ENCODE data around the gene NOSTRIN.
A peak's percentile ranks its signal among the peaks of the same experiment; 100 is the strongest.
"Not testable (repeated sequence)": the region's sequence is repeated elsewhere in the genome, so short reads cannot be mapped to it uniquely, and the experiment has no call there.

Gene NOSTRIN

GRCh38 chr2:168801961-168802858 is at the start of gene NOSTRIN:
TSS of gene NOSTRIN (plus strand) at chr2:168802637. CDS start at chr2:168802647, 10 bp downstream.
- no peak for DNase-seq

- DNase-seq, result no peak
These were observed 48.6 kb upstream of the NOSTRIN start for GRCh38 chr2:168753765-168754329.

- no peak for DNase-seq
These were observed 45.2 kb upstream of the NOSTRIN start for GRCh38 chr2:168757223-168757622.

GRCh38 chr2:168758970-168759820 is 43.2 kb upstream of the NOSTRIN start:
- peak; percentile 9 for DNase-seq

- DNase-seq, result no peak
These were observed 37.0 kb upstream of the NOSTRIN start for GRCh38 chr2:168765401-168765800.

DNA sequence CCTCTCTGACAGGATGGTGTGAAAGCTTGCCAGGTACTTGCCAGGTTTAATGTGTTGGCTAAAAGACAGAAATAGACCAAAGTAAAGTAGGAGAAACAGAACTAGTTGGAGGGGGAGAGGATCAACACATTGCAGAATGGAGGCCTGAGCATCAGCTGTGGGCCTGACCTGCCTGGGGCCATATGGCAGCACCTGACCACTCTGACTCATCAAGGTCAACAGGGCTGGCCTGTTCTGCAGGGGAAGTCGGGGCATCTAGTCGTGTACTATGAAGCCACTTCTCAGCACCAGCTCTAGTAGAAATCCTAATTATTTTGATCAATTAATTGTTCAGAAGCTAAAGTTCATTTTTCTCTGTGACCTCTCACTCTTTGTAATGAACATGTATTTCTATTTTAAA is 35.8 kb upstream of the NOSTRIN start:
- DNase-seq, result no peak

DNA sequence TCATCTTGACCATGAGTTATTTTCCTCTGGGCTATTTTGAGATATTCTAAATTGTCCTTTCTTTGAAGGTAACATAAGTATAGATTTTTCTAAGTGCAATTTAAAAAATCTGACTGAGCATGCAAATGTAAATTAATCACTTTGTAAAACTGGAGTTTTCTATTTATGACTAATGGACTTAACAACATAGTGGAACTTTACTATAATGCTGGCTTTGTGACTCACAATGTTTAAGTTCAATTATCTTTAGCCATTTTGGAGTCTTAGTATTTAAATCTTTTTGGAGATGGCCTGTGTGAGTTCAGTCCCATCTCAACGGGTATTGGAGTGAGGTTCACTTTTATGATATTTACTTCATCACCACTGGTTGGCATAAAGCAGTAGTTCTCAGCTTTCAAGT is 35.2 kb upstream of the NOSTRIN start:
- no peak for DNase-seq

DNA sequence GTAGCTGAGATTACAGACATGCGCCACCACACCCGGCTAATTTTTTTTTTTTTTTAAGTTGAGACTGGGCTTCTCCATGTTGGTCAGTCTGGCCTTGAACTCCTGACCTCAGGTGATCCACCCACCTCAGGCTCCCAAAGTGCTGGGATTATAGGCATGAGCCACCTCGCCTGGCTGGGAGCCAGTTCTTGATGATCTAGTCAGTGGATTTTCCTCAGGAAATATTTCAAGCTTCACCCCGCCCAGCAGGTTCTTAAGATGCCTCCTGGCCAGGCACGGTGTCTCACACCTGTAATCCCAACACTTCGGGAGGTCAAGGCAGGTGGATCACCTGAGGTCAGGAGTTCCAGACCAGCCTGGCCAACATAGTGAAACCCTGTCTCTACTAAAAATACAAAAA is 34.1 kb upstream of the NOSTRIN start:
- not testable (repeated sequence) for DNase-seq

DNA sequence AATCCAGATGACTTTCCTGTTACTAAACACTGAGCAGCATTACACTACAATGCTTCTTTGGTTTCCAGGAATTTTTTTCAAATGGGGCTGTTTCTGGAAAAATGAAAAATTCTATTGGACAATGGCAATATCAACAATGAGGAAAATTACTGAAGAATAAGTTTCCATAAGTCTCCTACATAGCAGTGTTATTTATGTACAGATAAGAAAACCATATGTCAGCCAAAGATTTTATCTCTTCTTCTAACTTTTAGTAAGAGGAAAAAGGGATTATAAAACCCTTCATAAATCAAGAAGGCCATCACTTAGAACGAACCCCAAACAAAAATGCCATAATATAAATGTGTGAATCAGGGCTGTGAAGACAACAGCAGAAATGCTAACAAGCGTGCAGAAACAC is 31.6 kb upstream of the NOSTRIN start:
- no peak for DNase-seq

- no peak for DNase-seq
These were observed 29.7 kb upstream of the NOSTRIN start for GRCh38 chr2:168772704-168773103.

GRCh38 chr2:168773128-168773527 is 29.3 kb upstream of the NOSTRIN start:
- DNase-seq, result no peak

- DNase-seq, result peak; percentile 16
These were observed 28.5 kb upstream of the NOSTRIN start for GRCh38 chr2:168773719-168774521.

DNA sequence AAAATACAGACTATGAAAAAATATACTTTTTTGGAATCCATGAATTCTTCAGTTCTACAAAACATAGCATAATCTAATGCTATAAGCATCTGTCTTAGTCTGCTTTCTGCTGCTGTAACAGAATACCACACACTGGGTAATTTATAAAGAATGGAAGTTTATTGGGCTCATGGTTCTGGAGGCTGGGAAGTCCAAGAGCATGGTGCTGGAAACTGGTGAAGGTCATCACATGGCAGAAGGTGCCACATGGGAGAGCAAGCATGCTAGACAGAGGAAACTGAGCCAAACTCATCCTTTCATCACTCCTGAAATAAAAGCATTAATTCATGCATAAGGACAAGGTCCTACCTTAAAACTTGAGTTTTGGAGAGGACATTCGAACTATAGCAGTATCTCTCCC is 26.6 kb upstream of the NOSTRIN start:
- DNase-seq, result no peak

DNA sequence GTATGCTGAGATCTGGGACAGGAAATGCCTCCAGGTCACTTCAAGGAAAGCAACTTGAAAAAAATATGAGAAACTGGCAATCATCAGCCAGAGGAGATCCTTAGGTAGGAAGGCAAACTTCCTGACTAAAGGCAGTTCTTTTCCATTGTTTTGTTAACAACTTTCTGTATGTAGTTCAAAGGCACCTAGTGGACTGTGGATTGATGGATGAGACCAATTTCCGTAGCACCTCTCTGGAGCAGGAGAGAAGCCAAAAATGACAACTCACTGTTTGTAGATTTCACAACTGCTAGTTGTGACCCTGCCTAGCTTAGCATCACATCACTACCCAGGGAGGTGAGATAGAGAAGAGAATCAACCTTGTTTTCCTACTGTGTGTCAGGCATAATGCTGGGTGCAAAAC is 21.8 kb upstream of the NOSTRIN start:
- no peak for DNase-seq

DNA sequence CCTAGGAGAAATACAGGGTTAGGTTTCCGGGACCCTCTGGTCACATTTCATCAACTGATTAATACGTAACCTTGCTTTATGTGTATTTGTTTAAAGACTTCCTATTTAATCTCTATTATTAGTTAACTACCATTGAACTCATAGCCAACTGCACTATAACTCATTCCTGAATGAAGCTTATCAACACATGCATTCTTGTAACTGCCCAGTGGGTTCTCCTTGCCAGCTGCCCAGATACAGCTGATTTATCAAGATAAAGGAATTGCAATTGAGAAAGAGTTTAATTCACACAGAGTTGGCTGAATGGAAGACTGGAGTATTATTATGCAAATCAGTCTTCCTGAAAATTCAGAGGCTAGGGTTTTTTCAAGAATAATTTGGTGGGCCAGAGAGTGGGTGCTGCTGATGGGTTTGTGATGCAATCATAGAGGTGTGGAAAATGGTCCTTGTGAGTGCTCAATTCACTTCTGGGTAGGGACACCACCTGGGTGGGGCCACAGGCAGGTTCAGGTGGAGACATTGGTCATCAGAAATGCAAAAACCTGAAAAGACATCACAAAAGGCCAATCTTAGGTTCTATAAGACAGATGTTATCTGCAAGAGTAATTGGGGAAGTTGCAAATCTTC is 21.1 kb upstream of the NOSTRIN start:
- DNase-seq, result no peak

DNA sequence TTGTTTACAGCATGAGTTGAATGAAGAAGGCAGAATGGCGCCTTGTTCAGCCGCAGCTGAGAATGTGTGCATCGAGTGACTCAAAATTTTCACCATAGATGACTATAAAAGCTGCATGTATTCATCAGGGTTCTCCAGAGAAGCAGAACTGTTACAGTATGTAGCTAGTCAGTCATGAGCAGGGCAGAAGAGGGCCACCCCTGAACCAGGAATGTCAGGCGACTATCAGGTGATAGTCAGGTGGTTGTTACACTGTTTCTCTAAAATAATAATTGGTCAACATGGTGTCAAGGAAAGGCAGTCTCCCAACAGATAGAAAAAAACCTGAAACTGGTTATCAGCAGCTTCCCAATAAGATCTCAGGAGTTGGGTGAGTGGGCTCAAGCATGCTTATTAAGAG is 20.2 kb upstream of the NOSTRIN start:
- DNase-seq, result no peak

DNA sequence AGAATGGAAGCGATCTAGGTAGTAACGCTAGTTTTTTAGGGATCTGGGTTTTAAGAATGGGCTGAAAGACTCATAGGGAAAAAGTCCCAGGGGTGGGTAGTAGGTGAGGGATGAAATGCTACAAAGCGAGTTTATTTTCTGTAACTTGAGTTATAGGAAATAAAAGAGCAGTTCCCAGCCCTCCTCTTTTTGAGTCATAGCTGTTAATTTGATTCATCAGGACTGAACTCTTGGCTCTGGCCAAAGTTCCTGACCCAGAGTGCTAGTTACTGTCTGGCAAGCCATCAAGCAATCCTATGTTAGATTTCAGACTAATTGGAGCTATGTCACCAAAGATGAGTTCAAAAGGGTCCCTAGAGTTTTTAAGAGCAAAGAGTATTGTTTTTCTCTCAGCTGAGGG is 17.4 kb upstream of the NOSTRIN start:
- DNase-seq, result no peak

GRCh38 chr2:168787098-168787781 is 15.2 kb upstream of the NOSTRIN start:
- DNase-seq, result no peak

GRCh38 chr2:168787782-168788376 is 14.6 kb upstream of the NOSTRIN start:
- no peak for DNase-seq

- no peak for DNase-seq
These were observed 12.7 kb upstream of the NOSTRIN start for GRCh38 chr2:168789776-168790175.

DNA sequence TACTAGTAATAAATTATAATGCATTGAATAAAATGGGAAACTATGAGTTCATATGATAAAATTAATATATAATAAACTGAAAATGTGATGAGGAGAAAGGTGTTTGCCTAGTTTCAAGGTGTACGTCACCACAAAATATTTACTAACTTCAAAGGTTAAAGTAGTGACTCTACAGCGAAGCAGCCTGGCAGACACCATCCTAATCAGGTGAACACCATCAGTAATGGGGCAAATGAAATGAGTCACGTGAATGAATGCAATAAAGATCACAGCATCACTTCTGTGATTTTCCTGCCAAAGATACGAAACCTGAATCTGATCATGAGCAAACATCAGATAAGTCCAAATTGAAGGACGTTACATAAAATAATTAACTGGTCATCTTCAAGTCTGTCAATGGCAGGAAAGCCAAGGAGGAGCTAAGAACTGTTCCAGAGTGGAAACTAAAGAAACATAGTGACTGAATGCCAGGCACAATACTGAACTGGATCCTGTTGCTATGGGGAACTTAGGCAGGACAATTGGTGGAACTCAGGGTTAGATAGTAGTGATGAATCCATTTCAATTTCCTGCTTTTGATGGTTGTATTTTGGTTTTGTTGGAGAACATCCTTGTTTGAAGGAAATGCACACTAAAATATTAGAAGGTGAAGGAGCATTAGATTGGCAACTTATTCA is 12.1 kb upstream of the NOSTRIN start:
- no peak for DNase-seq

Measured in NCI-H524 treated with DMSO at 0.1 percent for 48 hours (cell line).